WTC11 (cell line): ENCODE results near the gene DALRD3.

Experiments used
- CREB1 ChIP-seq: sonication (generic); formaldehyde crosslinking; IDR thresholded peaks from 2 replicates; pipeline ENCODE4 v1.8.0; 2023; ENCODE audit warnings: mild to moderate bottlenecking, missing genetic modification reagents
- CTCF ChIP-seq: fragments of 200-600 bp; IDR thresholded peaks from 2 replicates; pipeline ENCODE4 v1.8.0; 2022; ENCODE audit warnings: antibody characterized with exemption
- FOXK1 ChIP-seq: sonication (generic); formaldehyde crosslinking; IDR thresholded peaks from 2 replicates; pipeline ENCODE4 v1.8.0; 2022; ENCODE audit warnings: mild to moderate bottlenecking, moderate library complexity, missing genetic modification reagents
- FOXP4 ChIP-seq: sonication (generic); formaldehyde crosslinking; IDR thresholded peaks from 2 replicates; pipeline ENCODE4 v1.8.0; 2022; ENCODE audit warnings: mild to moderate bottlenecking, missing genetic modification reagents
- JUN ChIP-seq: sonication (generic); formaldehyde crosslinking; IDR thresholded peaks from 2 replicates; pipeline ENCODE4 v1.8.0; 2023; ENCODE audit warnings: mild to moderate bottlenecking, missing genetic modification reagents
- MAX ChIP-seq: sonication (generic); formaldehyde crosslinking; IDR thresholded peaks from 2 replicates; pipeline ENCODE4 v1.8.0; 2022; ENCODE audit warnings: mild to moderate bottlenecking, missing genetic modification reagents
- NFATC4 ChIP-seq: fragments of 250-450 bp; sonication (Bioruptor Pico); IDR thresholded peaks from 2 replicates; pipeline ENCODE4 v1.9.0; 2021; ENCODE audit warnings: mild to moderate bottlenecking
- NFYB ChIP-seq: sonication (generic); formaldehyde crosslinking; conservative IDR thresholded peaks from 2 replicates; pipeline ENCODE4 v1.8.0; 2022; ENCODE audit warnings: low read depth, missing genetic modification reagents
- USF2 ChIP-seq: sonication (generic); formaldehyde crosslinking; IDR thresholded peaks from 2 replicates; pipeline ENCODE4 v1.8.1; 2023; ENCODE audit warnings: mild to moderate bottlenecking, missing genetic modification reagents, moderate library complexity
- TF ChIP-seq, protein P1 (sequence below): sonication (generic); formaldehyde crosslinking; IDR thresholded peaks from 2 replicates; pipeline ENCODE4 v1.8.1; 2022; ENCODE audit warnings: missing genetic modification reagents, borderline replicate concordance
- TF ChIP-seq, protein P2 (sequence below): sonication (generic); formaldehyde crosslinking; IDR thresholded peaks from 2 replicates; pipeline ENCODE4 v1.8.1; 2022; ENCODE audit warnings: low read depth, missing genetic modification reagents, borderline replicate concordance

- TF ChIP-seq CTCF = no peak
- no peak for TF ChIP-seq FOXP4
- no peak for TF ChIP-seq MAX
- no peak for TF ChIP-seq USF2 (CRISPR knock-in tag)
- TF ChIP-seq CREB1 (CRISPR knock-in tag) = no peak
- TF ChIP-seq NFYB (CRISPR knock-in tag) = no peak
- TF ChIP-seq JUN = no peak
- TF ChIP-seq NFATC4 (CRISPR knock-in tag) = no peak
- no peak for TF ChIP-seq FOXK1
- TF ChIP-seq, protein P1, sequence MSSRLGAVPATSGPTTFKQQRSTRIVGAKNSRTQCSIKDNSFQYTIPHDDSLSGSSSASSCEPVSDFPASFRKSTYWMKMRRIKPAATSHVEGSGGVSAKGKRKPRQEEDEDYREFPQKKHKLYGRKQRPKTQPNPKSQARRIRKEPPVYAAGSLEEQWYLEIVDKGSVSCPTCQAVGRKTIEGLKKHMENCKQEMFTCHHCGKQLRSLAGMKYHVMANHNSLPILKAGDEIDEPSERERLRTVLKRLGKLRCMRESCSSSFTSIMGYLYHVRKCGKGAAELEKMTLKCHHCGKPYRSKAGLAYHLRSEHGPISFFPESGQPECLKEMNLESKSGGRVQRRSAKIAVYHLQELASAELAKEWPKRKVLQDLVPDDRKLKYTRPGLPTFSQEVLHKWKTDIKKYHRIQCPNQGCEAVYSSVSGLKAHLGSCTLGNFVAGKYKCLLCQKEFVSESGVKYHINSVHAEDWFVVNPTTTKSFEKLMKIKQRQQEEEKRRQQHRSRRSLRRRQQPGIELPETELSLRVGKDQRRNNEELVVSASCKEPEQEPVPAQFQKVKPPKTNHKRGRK (CRISPR knock-in tag) = no peak
- TF ChIP-seq, protein P2, sequence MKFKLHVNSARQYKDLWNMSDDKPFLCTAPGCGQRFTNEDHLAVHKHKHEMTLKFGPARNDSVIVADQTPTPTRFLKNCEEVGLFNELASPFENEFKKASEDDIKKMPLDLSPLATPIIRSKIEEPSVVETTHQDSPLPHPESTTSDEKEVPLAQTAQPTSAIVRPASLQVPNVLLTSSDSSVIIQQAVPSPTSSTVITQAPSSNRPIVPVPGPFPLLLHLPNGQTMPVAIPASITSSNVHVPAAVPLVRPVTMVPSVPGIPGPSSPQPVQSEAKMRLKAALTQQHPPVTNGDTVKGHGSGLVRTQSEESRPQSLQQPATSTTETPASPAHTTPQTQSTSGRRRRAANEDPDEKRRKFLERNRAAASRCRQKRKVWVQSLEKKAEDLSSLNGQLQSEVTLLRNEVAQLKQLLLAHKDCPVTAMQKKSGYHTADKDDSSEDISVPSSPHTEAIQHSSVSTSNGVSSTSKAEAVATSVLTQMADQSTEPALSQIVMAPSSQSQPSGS = no peak
Measured at GRCh38 chr3:49028298-49028672, 9.9 kb upstream of the DALRD3 start.
